MV-4-11 (cell line): ENCODE measurements around the gene TAP2.
"Not testable (repeated sequence)": the region's sequence is repeated elsewhere in the genome, so short reads cannot be mapped to it uniquely, and the experiment has no call there.

Experiments
- DNase-seq: peaks from one replicate; lab custom pipeline; 2025; lab: John Stamatoyannopoulos, UW

Gene TAP2

DNA sequence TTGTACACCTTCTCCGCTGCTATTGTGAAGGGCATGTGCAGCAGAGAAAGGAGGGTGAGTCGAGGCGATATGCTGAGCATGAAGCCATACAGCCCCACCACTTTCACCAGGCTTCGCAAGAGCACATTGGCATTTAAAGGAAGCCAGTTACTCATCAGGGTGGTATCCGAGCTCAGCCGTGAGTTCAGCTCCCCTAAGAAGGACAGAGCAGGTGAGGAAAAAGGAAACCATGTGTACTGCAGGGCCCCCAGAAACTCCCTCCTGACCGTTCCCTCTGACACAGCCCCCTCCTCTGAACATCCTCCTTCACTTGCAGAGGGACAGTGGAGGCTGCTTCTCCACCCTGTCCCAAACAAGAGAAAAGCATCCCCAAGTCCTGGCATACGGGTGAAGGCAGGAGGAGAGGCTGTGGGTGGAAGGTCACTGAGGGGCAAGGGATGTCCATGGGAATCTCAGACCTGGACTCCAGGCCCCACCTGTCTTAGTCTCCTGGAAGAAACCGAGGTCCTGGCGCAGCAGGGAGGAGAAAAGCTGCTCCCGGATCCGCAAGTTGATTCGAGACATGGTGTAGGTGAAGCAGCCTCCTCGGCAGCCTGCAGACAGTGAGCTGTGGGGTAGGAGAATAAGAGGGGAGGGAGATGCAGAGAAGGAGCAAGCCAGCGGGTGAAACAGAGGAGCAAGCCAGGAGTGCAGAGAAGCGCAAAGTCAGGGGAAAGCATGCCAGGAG lies 3.2 kb downstream of the TAP2 start:
- DNase-seq = no peak

DNA sequence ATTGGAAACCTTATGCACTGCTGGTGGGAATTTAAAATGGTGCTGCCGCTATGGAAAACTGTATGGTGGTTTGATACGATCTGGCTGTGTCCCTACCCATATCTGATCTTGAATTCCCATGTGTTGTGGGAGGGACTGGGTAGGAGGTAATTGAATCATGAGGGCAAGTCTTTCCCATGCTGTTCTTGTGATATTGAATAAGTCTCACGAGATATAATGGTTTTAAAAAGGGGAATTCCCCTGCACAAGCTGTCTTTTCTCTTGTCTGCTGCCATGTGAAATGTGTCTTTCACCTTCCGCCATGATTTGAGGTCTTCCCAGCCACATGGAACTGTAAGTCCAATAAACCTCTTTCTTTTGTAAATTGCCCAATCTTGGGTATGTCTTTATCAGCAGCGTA lies 4.9 kb downstream of the TAP2 start:
- DNase-seq = no peak

DNA sequence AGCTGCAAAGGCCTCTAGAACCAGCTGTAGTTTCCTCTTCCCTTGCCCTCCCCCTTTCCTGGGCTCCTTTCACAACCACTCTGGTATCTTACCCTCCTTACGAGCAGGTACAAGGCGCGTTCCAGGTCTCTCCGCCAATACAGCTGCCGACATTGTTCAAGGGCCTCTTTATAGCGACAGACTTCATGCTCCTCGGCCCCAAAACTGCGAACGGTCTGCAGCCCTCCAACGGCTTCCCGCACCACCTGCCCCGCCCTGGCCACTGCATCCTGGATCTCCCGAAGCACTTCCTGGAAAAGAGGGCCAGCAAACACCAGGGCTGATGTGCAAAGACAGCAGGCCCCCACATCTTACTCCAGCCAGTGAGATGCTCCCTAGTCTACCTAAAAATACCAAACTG lies 6.0 kb downstream of the TAP2 start:
- no peak for DNase-seq

DNA sequence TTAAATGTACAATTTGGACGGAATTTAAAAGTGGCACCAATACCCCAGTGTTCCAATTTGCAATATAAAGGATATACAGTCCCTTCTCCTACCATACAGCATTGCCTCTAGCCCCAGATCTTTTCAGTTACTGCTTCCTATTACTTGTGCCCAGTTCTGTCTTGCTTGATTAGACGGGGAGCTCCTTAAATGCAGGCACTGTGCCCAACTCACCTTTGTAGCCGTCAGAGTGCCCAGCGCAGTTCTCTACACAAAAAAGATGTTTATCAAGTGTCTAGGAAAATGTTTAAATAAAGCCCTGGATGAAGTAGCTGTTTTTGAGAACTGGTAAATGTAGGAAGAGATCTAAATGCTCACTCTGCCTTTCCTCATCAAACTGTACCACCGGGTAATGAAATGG lies 7.6 kb downstream of the TAP2 start:
- no peak for DNase-seq

DNA sequence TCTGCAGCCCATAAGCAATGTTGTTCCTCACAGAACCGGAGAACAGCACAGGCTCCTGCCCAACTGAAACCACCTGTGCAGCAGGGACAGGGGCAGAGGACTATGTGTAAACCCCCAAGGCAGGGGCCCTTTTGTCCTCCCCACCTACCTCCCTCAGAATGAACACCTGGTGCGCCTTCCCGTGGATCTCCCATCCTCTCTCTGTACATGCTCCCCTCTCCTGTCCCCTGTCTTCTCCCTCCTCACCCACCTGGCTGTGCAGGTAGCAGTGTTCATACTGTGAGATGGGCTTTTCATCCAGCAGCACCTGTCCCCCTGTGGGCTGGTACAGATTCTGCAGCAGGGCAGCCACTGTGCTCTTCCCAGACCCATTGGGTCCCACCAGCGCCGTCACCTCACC lies 8.5 kb downstream of the TAP2 start:
- no peak for DNase-seq

DNA sequence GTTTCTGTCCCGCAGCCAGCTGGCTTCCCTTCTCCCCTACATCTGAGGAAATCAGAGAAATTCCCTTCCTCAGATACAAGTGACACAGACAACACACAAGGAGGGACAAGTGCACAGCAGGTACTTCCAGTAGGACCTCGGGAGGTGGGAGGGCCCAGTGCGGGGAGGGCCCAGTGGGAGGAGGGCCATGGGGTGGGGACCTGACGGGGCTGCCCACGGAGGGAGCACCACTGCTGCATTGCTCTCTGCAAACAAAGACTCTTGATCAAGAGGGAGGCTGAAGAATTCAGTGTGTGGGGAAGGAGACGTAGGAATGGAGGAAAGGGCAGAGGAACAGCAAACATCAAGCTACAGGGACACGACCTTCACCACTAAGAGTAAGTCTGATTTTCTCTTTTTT lies 9.0 kb downstream of the TAP2 start:
- DNase-seq = no peak

DNA sequence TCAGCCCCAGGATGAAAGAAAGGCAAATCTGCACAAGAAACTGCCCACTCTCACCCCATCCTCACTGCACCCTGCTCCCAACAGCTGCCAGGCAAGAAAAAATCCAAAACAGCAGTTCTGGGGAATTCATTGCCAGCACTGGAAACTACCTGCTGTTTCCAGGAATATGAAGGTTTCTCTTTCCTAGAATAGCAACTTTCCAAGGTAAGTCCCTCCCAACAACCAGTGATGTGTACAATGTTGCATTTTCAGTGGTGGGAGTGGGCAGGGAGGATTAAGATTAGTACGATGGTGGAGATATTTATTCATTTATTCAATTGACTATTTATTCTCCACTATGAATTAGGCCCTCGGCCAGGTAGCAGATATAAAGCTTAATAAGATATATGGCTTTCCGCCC lies 11.5 kb downstream of the TAP2 start:
- DNase-seq = no peak

DNA sequence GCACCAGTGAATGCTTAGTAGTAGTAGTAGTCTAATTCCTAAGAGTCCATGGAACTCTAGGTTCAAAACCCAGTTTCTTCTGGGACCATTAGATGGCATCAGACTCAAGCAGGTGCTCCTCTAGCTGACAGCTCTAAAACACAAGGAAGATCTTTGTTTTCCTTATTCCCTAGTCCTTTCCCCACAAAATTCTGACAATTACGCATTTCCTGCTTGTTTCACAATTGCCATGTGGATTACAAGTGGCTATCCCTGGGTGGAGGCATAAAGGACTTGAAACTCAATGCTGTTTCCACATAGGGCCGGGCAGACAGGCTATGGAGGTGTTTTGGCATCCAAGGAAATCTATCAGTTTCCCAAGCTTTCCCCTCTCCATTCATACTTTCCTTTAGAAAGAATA lies 12.6 kb downstream of the TAP2 start:
- no peak for DNase-seq

DNA sequence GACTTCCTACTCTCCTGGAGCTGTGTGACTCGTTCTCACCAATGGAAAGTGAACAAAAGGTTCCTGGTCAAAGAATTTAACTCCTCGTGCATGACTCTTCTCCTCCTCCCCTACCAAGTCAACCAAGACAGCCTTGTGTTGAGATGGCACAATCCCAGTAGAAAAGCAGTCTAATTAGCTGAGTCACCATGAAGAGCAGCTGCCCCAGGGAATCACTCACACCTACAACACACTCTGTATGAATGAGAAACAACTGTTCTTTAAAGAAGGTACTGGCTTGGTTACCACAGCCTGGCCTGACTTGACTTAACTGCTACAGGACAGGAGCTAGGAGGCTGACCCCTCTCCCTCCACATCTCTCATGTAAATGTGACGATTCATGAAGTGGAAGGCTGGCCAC lies 18.8 kb downstream of the TAP2 start:
- no peak for DNase-seq

DNA sequence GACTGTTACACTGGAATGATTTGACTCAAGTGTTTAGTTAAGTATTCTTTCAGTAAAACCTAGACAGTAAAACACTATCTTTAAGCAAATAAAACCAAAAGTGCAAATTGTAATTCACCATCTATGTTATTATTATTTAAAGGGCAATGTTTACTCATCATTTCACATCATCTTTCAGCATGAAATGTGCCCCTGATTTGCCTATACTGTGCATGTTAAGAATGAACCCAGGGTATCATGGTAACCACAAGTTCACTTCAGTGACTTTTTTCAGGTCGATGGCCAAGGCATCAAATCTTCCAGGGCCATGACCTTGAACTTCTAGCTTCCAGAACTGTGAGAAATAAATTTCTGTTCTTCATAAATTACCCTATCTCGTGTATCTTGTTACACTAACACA lies 19.7 kb downstream of the TAP2 start:
- no peak for DNase-seq

DNA sequence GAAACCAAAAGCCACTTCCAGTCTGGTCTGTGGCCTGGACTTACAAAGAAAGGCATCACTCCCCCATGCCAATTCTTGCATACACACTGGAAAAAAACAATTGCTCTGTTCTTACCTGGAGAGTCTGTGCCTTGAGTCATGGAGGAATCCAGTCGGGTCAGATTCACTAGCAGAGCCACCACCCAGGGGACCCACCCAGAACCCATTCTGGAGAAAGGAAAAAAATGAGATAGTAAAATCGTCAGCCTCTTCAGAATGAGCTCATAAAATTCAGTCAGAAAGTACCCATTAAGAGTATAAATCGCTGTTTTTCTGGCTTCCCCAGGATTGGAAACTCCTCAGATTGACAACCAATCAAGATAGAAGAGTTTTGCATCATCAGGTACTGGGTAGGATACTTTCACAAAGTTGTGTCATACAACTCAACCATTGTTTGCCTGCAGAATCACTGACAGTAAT lies 21.8 kb downstream of the TAP2 start, which contains the start of gene HLA-DOB:
Gene HLA-DOB, minus strand, starts transcription at position 257 of the 459 bp plus-strand sequence. Its CDS starts 51 bp downstream, at position 206.
- no peak for DNase-seq

DNA sequence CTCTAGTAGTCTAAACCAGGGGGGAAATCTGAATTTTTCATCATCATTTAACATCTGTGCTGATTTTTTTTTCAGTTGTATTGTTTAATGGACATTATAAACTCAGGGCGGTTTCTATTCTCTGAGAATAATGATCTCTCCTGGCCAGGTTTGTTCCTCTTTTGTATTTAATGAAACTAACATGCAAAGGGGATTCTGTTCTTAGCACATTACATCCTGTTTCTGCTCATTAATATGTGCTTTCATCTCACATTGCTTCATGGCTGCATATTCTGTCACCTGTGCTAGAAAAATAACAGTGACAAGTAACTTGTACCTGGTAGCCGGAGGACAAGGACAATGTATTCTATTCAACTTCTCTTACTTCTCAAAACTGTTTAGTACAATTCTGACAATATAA lies 22.5 kb downstream of the TAP2 start:
- DNase-seq = peak; percentile 27

DNA sequence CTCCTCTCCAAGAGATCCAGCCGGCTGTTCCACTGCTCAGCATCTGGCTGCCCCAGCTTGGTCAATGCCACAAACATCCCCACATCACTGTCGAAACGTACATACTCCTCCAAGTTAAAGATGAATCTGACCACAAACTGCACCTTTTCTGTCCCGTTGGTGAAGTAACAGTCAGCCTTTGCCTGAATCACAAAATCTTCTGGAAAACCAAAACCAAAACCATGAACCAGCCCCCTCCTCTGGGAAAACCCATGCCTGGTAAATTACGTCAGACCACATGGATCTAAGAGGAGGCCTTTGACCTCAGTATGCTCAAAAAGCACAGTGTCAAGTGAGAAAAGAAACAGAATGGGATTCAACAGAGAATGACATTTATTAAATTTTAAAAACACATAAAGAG lies 23.4 kb downstream of the TAP2 start:
- DNase-seq = no peak

DNA sequence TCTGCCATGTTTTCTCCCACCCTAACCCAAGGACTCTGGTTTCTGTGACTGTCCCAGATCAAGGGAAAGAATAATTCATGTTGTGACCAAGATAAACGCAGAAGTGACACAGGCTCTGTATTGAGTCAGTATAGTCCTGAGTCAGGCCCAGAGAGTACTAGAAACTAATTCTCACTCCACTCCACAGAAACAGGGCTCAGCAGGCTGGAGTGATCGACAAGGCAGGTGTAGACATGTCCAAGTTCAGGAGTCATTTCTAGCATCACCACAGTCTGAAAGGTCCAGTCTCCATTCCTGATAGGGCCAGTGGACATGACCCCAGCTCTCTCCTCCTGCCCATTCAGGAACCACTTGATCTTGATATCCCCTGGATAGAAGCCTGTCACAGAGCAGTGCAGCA lies 24.4 kb downstream of the TAP2 start:
- DNase-seq = peak; percentile 33

DNA sequence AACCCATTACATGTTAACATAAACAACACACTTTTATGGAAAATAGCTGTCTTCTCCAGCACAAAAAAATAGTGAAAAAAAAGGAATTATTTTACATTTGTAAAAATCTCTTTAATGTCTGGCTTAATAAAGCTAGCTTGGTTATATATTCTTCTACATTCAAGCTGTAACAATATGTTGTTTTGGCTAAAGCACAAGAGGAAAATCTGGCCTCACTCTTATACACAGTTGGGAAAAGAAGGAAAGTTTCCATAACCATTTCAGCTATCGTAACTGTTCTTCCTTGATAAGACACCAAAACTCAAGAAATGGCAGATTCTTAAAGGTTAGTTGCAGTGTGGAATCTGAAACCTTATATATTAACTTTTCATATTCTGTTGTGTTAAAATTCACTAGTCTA lies 29.4 kb downstream of the TAP2 start:
- DNase-seq = no peak

DNA sequence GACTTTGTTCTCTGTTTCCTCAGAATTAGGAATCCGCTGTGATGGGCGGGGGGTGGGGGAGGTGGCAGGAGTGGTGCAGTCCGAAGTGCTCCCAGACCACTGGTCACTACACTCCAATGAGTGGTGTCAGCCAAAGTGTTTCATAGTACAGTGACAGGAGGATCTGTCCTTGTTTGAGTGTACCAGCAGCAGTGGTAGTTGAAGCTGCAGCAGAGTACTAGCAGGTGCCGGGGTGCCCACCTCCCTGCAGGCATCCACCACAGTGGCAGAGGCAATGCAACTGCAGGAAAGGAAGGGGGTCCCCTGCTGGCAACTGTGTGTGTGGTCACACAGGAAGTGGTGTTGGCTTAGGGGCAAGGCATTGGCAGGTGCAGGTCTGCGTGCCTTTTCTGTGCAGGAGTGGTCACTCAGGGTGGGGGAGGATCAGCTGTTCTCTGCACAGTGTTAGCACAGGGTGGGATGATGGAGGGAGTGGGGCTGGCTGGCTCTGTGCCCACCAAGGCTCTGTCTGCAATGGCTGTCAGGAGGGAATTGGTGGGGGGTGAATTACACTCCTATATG lies 31.4 kb downstream of the TAP2 start:
- DNase-seq = no peak

DNA sequence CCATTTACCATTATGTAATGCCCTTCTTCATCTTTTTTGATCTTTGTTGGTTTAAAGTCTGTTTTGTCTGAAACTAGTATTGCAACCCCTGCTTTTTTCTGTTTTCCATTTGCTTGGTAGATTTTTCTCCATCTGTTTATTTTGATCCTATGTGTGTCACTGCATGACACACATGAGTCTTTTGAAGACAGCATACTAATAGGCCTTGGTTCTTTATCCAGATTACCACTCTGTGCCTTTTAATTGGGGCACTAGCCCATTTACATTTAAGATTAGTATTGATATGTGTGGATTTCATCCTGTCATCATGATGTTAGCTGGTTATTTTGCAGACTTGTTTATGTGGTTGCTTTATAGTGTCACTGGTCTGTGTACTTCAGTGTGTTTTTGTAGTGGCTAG lies 33.1 kb downstream of the TAP2 start:
- DNase-seq = not testable (repeated sequence)

DNA sequence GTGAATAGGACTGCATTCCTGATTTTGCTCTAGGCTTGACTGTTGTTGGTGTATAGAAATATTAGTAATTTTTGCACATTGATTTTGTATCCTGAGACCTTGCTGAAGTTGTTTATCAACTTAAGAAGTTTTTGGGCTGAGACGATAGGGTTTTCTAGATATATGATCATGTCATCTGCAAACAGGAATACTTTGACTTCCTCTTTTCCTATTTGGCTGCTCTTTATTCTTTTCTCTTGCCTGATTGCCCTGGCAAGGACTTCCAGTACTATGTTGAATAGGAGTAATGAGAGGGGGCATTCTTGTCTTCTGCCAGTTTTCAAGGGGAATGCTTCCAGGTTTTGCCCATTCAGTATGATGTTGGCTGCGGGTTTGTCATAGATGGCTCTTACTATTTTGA lies 35.1 kb downstream of the TAP2 start:
- DNase-seq = peak; percentile 22

DNA sequence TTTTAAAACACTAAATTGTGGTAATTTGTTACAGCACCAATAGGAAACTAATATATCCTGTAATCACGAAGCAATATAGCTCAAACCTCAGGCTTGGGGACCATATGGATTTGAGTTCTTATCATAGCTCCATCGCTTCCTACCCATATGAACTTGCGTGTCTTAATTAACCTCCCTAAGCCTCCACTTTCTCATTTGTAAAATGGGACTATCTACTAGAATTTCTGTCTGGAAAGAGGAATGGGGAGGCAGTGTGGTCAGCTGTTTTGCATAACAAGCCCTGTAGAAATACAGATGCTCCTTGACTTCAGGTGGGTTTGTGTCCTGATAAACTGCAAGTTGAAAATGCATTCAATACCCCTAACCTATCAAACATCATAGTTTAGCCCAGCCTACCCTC lies 38.8 kb downstream of the TAP2 start:
- DNase-seq = no peak

DNA sequence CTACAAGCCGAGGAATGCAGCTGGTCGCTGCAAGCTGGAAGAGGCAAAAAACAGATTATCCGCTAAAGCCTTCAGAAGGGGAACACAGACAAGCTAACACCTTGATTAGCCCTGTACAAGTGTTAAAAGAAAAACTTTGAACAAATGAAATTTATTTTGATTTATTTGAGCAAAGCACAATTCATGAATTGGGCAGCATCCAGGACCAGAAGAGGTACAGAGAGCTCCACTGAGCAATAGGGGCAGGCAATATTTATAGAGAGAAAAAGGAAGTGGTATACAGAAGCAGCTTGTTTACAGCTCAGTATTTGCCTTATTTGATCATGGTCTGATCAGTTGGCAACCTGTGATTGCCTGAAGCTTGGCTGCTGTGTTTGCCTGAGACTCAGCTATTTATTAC lies 39.4 kb downstream of the TAP2 start:
- no peak for DNase-seq

DNA sequence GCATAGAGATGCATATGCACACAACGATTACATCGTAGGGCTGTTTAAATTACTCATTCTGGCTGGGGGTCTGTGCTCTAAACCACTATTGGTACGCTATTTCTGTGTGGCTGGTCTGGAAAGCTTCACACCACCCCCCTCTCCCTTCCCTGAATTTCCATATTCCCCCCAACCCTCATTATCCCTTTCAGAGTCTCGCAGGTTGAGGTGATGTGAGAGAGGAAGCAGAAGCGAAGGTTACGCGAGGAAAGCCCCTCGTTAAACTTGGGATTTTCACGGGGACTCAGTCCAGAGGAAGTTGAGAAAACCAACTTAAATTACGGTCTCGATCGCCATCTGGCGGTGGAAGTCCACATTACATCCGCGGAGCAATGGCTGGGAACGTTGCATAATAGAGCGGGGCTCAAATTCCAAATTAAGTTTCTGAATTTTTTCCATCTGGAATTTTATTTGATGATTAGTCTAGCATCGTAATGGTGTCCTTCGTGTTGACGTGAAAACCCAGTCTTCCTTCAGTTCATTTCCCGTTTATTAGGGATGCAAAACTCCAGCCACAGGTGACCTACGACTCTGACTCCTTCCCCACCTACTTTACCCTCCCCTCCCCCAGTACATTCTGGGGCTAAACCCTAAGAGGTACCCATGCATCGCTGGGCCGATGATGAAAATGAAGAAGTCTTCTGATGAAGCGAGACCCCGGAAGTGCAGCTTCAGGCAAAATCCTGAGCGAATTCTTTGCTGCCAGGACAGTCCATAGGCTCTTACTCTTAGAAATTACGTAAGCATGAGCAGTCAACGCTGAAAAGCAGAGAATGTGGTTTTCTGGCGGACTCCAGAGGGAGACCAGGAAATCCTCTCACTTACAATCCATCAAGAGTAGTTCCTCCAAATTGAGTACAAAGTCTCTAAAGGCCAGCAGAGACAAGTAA lies 41.4 kb downstream of the TAP2 start:
- DNase-seq = peak; percentile 90

DNA sequence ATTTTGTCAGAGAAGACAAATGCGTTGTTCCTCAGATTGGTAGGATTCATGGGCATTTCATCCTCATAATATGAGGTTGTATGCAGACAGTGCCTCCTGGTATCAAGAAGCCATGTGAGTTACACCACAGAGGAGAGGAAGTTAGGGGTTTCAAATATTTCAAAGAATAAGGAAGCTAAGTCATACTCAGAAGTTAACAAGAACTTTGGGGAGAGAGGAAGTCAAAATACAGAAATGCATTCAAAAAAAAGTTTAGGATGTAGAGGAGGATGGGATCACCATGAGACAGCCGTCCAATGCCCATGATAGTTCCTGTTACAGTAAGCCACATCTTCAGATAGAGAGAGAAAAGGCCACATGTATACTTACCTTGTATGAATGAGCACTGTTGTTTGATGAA lies 44.0 kb downstream of the TAP2 start:
- DNase-seq = peak; percentile 95

DNA sequence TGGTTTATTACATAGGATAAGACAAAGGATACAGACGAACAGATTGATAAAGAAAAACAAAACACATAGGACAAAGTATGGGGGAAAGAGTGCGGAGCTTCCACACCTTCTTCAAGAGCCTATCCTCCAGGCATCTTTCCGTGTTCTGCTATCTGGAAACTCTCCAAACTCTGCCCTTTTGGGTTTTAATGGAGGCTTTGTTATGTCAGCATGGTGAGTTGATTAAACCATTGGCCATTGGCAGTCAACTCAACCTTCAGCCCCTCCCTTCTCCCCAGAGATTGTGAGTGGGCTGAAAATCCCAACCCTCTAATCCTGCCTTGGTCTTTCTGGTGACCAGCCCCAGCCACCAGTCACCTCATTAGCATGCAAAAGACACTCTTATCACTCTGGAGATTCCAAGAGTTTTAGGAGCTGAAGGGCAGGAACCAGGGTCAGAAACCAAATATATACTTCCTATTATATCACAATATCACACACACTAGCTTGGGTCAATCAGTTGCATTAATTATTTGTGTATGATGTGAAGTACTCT lies 45.6 kb downstream of the TAP2 start:
- DNase-seq = no peak
